Peyer's patch (tissue), 4 donors: ENCODE data around the gene KLHL29. TPM values are rescaled to one million over a fixed set of nuclear protein-coding genes. Genes with fewer than 3 reads are reported as not detected.
"Not testable (repeated sequence)": the region's sequence is repeated elsewhere in the genome, so short reads cannot be mapped to it uniquely, and the experiment has no call there.

Experiments
- DNase-seq, 3 donors: peaks; one replicate each; pipeline ENCODE4 v3.0.0-alpha.2; 2017 to 2019
- H3K27ac ChIP-seq, 4 donors: fragments of 200-600 bp; sonication (generic); one replicate each; pipeline ENCODE4 v1.5.1; 2016 to 2019
- H3K27me3 ChIP-seq, 2 donors: fragments of 200-600 bp; sonication (generic); one replicate each; pipeline ENCODE4 v1.5.1; 2019
- H3K36me3 ChIP-seq, 3 donors: fragments of 200-600 bp; sonication (generic); one replicate each; pipeline ENCODE4 v1.5.1; 2016 to 2019
- H3K4me1 ChIP-seq, 4 donors: fragments of 200-600 bp; sonication (generic); one replicate each; pipeline ENCODE4 v1.5.1; 2016 to 2019
- H3K4me3 ChIP-seq, 4 donors: fragments of 200-600 bp; sonication (generic); 1 replicate in 3 of 4; 2 replicates in 1 of 4; pipeline ENCODE4 v1.5.1; 2016 to 2019; ENCODE audit warnings: mild to moderate bottlenecking in 1 of 4
- H3K9me3 ChIP-seq, 4 donors: fragments of 200-600 bp; sonication (generic); one replicate each; pipeline ENCODE4 v1.5.1; 2016 to 2019; ENCODE audit warnings: mild to moderate bottlenecking in 1 of 4
- CTCF ChIP-seq, 6 experiments: fragments of 450-650 bp in 4 of 6; fragments of 200-600 bp in 2 of 6; sonication (generic) in 1 of 6; IDR thresholded peaks; one replicate each; pipeline ENCODE4 v1.5.1; 2017 to 2019; ENCODE audit warnings: antibody characterized with exemption in 6 of 6, mild to moderate bottlenecking in 3 of 6, moderate library complexity in 1 of 6
- POLR2A ChIP-seq, 2 donors: fragments of 450-650 bp; IDR thresholded peaks; one replicate each; pipeline ENCODE4 v1.5.1; 2017; ENCODE audit warnings: antibody characterized with exemption in 2 of 2, mild to moderate bottlenecking in 2 of 2, moderate library complexity in 2 of 2
- total RNA-seq, 4 donors: library from RNA; depleted of rRNA; stranded (reverse); fragments of >200 nt; gene quantifications; one replicate each; pipeline ENCODE4 v1.1.0, GENCODE V29; 2016

The KLHL29 gene
- total RNA-seq, 4 donors from 2014 or later, result 1.1 to 18.2 (median 5.0) TPM

DNA sequence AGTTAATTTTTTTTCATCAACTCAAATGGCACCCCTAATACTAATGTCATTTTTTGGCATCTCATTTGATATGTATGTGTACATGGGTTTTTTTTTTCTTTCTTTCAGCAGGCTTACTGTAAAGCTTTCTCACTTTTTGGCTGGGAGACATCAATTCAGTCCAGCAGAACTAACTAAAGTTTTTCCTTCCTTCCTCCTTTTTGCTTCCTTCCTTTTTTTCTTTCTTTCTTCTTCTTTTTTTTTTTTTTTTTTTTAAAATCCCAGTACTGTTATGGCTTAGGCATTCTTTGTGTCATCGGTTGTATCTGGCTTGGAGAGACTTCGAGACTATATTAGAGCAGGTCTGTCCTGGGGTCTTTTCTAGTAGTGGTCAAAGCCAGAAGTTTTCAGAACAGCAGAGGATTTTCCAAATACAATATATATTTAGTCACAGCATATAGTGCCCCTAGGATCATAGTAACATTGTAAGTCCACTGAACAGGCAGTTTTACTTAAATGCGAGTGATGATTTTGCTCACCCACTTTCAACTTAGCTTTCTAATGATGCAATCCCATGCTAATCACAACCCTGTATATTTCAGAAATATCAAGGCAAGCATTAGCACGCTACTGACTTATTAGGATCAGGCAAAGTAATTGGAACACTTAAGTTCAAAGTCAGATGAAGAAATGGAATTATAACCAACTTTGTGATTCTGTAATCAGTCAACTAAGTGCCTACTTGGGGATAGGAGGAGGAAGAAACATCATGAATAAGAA, 4.0 kb downstream of the KLHL29 start:
- TF ChIP-seq POLR2A (IDR thresholded peaks at IDR 0.05) (no peak), CTCF (IDR thresholded peaks at IDR 0.05) (no peak)
- no peak overlapping the region for H3K27ac ChIP-seq
- peaks cover 0 to 17% (median 0%) of the 10 kb centered on the region in 4 donors for H3K4me1 ChIP-seq
- no peak for DNase-seq
- peaks cover 0 to 8% of the 10 kb centered on the region in 2 donors for H3K27me3 ChIP-seq
- H3K36me3 ChIP-seq, result no peaks in the 10 kb centered on the region
- no peak overlapping the region for H3K4me3 ChIP-seq
- H3K9me3 ChIP-seq, result no peaks in the 10 kb centered on the region

- no peak overlapping the region for H3K4me3 ChIP-seq
- H3K4me1 ChIP-seq, result peaks cover 0 to 12% (median 0%) of the 10 kb centered on the region in 4 donors
- H3K27me3 ChIP-seq, result peaks cover 0 to 8% of the 10 kb centered on the region in 2 donors
- no peak overlapping the region for H3K27ac ChIP-seq
- no peak for DNase-seq
- no peak for TF ChIP-seq CTCF (IDR thresholded peaks at IDR 0.05)
- TF ChIP-seq POLR2A (IDR thresholded peaks at IDR 0.05), result no peak
- no peaks in the 10 kb centered on the region for H3K9me3 ChIP-seq
- H3K36me3 ChIP-seq, result no peaks in the 10 kb centered on the region
Measured at GRCh38 chr2:23390152-23390551, 5.2 kb downstream of the KLHL29 start.

- not testable (repeated sequence) for H3K36me3 ChIP-seq, H3K4me3 ChIP-seq, H3K9me3 ChIP-seq, H3K27ac ChIP-seq, DNase-seq, H3K27me3 ChIP-seq, H3K4me1 ChIP-seq
Measured at GRCh38 chr2:23391237-23391736, 6.3 kb downstream of the KLHL29 start.

GRCh38 chr2:23393722-23394121, 8.7 kb downstream of the KLHL29 start:
- no peak overlapping the region for H3K27ac ChIP-seq
- no peaks in the 10 kb centered on the region for H3K27me3 ChIP-seq
- H3K4me1 ChIP-seq, result no peaks in the 10 kb centered on the region
- no peak overlapping the region for H3K4me3 ChIP-seq
- peak in 1 of 3 donors; percentile 3 for DNase-seq
- TF ChIP-seq POLR2A (IDR thresholded peaks at IDR 0.05) (no peak), CTCF (IDR thresholded peaks at IDR 0.05) (no peak)
- no peaks in the 10 kb centered on the region for H3K36me3 ChIP-seq
- no peaks in the 10 kb centered on the region for H3K9me3 ChIP-seq

DNA sequence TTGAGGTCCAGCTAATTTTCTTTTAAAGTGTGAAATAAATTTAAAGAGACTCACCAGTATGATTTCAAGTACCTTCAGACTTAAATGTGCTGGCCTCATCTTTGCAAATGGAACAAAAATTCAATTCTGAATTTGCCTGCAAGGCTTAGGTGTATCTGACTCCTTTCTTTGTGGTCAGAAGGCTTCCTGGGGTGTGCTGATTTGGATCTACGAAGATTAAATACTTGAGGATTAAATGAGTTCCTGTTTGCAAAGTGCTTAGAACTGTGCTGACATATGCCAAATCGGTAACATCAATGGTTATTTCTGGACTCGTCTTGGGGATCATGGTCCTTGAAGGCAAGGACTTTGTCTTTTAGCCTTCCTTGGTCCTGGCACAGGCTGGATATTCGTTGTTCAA, 9.7 kb downstream of the KLHL29 start:
- Histone ChIP-seq H3K27me3 (no peaks in the 10 kb centered on the region), H3K36me3 (no peaks in the 10 kb centered on the region), H3K9me3 (no peaks in the 10 kb centered on the region), H3K27ac (no peak overlapping the region), H3K4me3 (no peak overlapping the region), H3K4me1 (no peaks in the 10 kb centered on the region)
- DNase-seq, result no peak
- TF ChIP-seq POLR2A (IDR thresholded peaks at IDR 0.05) (no peak), CTCF (IDR thresholded peaks at IDR 0.05) (no peak)

- no peaks in the 10 kb centered on the region for H3K36me3 ChIP-seq
- TF ChIP-seq POLR2A (IDR thresholded peaks at IDR 0.05) (no peak), CTCF (IDR thresholded peaks at IDR 0.05) (no peak)
- no peak for DNase-seq
Measured at GRCh38 chr2:23397478-23397877, 12.5 kb downstream of the KLHL29 start.

More at GRCh38 chr2:23397478-23397877, 12.5 kb downstream of the KLHL29 start:
- Histone ChIP-seq H3K4me3 (no peak overlapping the region), H3K27me3 (no peaks in the 10 kb centered on the region), H3K4me1 (no peaks in the 10 kb centered on the region), H3K27ac (no peak overlapping the region), H3K9me3 (no peaks in the 10 kb centered on the region)
